Muscle layer of duodenum (tissue), 2 donors: Measurements from ENCODE around the gene KIF1A.
"Not testable (repeated sequence)": the region's sequence is repeated elsewhere in the genome, so short reads cannot be mapped to it uniquely, and the experiment has no call there.

Source experiments
- H3K27ac ChIP-seq: one replicate; pipeline ENCODE4 v1.7.0; 2013; ENCODE audit warnings: mild to moderate bottlenecking, low read length
- H3K27me3 ChIP-seq: one replicate; pipeline ENCODE4 v1.7.0; 2013; ENCODE audit warnings: low read depth, mild to moderate bottlenecking, control low read depth, low read length
- H3K36me3 ChIP-seq, 2 donors: one replicate each; pipeline ENCODE4 v1.7.0; 2013; ENCODE audit warnings: low read length in 2 of 2, control low read depth in 1 of 2, mild to moderate bottlenecking in 1 of 2; ENCODE audit not compliant: insufficient read depth in 2 of 2, control insufficient read depth in 1 of 2
- H3K4me1 ChIP-seq, 2 donors: one replicate each; pipeline ENCODE4 v1.7.0; 2013; ENCODE audit warnings: low read length in 2 of 2, mild to moderate bottlenecking in 2 of 2, control low read depth in 1 of 2, moderate library complexity in 1 of 2; ENCODE audit not compliant: insufficient read depth in 2 of 2, control insufficient read depth in 1 of 2
- H3K4me3 ChIP-seq, 2 donors: one replicate each; pipeline ENCODE4 v1.7.0; 2013; ENCODE audit warnings: low read length in 2 of 2, low read depth in 1 of 2, mild to moderate bottlenecking in 1 of 2
- H3K9me3 ChIP-seq, 2 donors: one replicate each; pipeline ENCODE4 v1.7.0; 2013; ENCODE audit warnings: low read length in 2 of 2, control low read depth in 1 of 2, mild to moderate bottlenecking in 1 of 2; ENCODE audit not compliant: control insufficient read depth in 1 of 2
- donor health status: healthy.

KIF1A gene

DNA sequence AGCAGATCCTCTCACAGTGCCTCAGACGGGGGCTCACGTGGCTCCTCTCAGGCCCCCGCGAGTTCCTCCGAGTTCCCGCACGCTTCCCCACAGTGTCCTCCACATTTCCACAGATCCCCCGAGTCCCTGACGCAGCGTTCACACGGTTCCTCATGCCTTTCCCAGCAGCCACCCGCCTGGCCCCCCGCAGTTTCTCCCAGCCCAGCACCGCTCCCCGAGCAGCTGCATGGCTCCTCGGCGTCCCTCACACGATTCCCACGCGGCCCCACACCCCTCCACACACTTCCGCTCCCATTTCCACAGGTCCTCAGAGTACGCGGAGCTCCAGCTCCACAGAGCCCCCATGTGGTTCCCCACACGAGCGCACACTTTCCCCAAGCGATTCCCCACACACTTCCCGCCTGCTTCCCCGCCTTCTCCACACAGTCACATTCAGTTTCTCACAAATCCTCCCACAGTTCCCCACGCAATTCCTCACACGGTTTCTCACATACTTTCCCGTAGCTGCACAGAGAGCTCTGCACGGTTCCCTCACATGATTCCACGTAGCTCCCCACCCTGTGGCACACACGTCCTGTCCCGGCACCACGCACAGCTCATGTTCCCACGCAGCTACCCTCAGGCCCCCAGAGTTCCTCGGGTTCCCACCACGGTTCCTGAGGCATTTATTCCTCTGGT lies 39.9 kb downstream of the KIF1A start:
- Histone ChIP-seq H3K36me3 (no peaks in the 10 kb centered on the region), H3K4me3 (no peak overlapping the region), H3K9me3 (peaks cover 0 to 3% of the 10 kb centered on the region in 2 donors), H3K27ac (no peak overlapping the region), H3K4me1 (no peaks in the 10 kb centered on the region), H3K27me3 (no peaks in the 10 kb centered on the region)

- H3K4me3 ChIP-seq, H3K27me3 ChIP-seq, H3K4me1 ChIP-seq, H3K9me3 ChIP-seq, H3K27ac ChIP-seq, H3K36me3 ChIP-seq: not testable (repeated sequence)
Observed at GRCh38 chr2:240779250-240779832, 40.7 kb downstream of the KIF1A start.

- H3K4me1 ChIP-seq: no peaks in the 10 kb centered on the region
Observed at GRCh38 chr2:240778426-240778825, 41.6 kb downstream of the KIF1A start.

DNA sequence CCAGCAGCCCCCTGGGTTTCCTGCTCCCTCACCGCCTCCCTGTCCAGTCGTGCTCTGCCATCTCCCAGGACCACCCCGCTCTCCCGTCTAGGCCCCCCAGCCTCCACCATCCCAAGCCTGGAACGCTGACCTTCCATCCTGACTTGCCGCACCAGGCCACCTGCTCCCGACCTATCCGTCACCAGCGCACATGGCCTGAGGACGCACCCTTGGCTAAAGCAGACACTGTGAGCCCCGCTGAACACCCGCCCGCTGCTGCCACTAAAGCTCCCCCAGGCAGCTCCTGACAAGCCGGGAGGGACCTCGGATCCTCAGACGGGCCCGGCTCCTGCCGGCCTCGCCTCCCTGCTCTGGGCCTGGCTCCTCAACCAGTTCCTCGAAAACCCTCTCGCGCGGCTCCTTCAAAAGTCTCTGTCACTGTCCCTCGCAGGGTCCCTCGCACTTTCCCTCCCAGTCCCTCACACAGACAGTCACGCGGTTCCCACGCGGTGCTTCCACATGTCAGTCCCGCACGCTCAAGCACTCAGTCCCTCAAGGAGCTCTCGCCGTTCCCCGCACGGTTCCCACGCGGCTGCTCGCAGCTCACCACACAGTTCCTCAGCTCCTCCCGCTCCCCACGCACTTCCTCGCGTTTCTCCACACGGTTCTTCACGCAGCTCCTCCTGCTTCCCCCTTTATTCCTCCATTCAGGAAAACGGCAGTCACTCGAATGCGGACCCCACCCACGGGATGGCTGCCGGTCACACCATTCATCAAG lies 42.4 kb downstream of the KIF1A start:
- Histone ChIP-seq H3K27ac (no peak overlapping the region), H3K4me1 (no peaks in the 10 kb centered on the region), H3K9me3 (peaks cover 0 to 3% of the 10 kb centered on the region in 2 donors), H3K27me3 (no peaks in the 10 kb centered on the region), H3K4me3 (no peak overlapping the region), H3K36me3 (no peaks in the 10 kb centered on the region)

More at GRCh38 chr2:240778426-240778825, 41.6 kb downstream of the KIF1A start:
- H3K36me3 ChIP-seq: no peaks in the 10 kb centered on the region
- H3K27me3 ChIP-seq: no peaks in the 10 kb centered on the region
- no peak overlapping the region for H3K27ac ChIP-seq
- peaks cover 0 to 3% of the 10 kb centered on the region in 2 donors for H3K9me3 ChIP-seq
- no peak overlapping the region for H3K4me3 ChIP-seq

DNA sequence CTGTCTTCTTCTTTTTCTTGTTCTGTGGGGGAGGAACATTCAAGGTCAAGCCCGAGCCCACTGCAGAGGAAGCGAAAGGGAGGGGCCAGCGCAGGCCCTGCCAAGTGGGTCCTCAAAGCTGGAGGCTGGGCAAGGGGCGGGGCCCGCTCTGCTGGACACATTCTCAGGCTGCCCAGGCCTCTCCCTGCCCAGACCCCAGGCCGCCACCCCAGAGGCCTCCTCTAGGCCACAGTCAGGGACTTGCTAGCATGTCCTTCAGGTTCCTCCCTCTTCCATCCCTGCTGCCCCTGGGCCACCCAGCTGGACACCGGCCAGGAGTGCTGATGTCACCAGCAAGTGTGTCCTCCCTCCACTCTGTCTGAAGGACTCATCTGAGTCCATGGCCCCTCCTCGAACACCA lies 44.1 kb downstream of the KIF1A start:
- Histone ChIP-seq H3K27ac (no peak overlapping the region), H3K36me3 (no peaks in the 10 kb centered on the region), H3K4me3 (no peak overlapping the region), H3K9me3 (peaks cover 0 to 3% of the 10 kb centered on the region in 2 donors), H3K4me1 (no peaks in the 10 kb centered on the region), H3K27me3 (no peaks in the 10 kb centered on the region)

DNA sequence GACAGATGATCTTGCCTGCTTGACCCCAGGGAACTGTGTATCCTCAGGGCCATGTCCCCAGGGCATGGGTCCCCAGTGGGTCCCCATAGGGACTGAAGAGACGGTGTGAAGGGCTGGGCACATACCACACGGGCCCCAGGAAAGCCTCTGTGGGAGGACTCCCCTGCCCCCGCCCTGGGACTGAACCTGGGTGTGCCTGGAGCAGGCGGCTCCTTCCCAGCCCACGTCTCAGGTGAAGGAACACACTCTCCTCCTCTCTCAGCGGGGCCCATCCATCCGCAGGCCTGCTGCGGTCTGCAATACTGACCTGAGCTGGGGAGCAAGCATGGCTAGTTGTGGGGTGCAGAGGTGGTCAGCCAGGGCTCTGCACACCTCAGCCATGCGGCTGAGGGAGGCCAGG lies 45.2 kb downstream of the KIF1A start:
- no peaks in the 10 kb centered on the region for H3K36me3 ChIP-seq
- no peaks in the 10 kb centered on the region for H3K27me3 ChIP-seq
- peaks cover 0 to 3% of the 10 kb centered on the region in 2 donors for H3K9me3 ChIP-seq
- no peak overlapping the region for H3K27ac ChIP-seq
- H3K4me1 ChIP-seq: no peaks in the 10 kb centered on the region
- no peak overlapping the region for H3K4me3 ChIP-seq

DNA sequence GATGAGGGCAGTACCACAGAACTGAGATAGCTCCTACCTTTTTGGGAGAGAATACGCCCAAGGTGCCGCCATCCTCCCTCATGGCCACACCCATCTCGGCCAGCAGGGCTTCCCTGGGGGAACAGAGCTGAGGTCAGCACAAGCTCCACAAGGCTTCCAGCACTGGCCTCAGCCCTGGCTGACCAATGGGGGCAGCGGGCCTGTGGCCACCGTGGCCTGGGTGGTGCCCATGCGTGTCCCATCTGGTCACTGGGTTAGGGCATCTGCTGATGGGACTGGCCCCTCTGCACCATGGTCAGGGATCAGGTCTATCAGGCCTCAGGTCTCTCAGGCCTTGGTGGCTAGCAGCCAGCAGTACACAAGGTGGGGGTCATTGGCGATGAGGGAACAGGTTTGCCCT lies 50.9 kb downstream of the KIF1A start:
- no peaks in the 10 kb centered on the region for H3K9me3 ChIP-seq
- H3K27me3 ChIP-seq: no peaks in the 10 kb centered on the region
- H3K4me3 ChIP-seq: no peak overlapping the region
- H3K4me1 ChIP-seq: no peaks in the 10 kb centered on the region
- H3K27ac ChIP-seq: no peak overlapping the region
- no peaks in the 10 kb centered on the region for H3K36me3 ChIP-seq

DNA sequence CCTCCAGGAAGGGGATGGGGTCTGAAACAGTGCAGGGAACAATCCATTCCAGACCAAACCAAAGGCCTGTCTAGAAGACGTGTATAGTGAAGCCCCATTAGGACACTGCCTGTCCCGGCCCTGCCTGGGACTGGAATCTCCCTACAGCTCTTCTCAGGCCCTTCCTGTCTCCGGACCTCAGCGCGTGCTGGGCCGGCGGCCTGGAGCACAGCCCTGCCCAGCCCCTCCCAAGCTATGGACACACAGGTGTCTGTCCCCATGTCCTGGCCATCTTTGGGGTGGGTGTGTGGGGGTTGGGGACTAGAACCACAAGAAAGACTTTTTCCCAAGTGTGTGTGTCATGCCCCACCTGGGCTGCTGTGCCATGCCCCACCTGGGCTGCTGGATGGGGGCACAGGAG lies 51.8 kb downstream of the KIF1A start:
- no peak overlapping the region for H3K4me3 ChIP-seq
- H3K36me3 ChIP-seq: no peaks in the 10 kb centered on the region
- no peak overlapping the region for H3K27ac ChIP-seq
- H3K4me1 ChIP-seq: no peaks in the 10 kb centered on the region
- H3K9me3 ChIP-seq: no peaks in the 10 kb centered on the region
- H3K27me3 ChIP-seq: no peaks in the 10 kb centered on the region

DNA sequence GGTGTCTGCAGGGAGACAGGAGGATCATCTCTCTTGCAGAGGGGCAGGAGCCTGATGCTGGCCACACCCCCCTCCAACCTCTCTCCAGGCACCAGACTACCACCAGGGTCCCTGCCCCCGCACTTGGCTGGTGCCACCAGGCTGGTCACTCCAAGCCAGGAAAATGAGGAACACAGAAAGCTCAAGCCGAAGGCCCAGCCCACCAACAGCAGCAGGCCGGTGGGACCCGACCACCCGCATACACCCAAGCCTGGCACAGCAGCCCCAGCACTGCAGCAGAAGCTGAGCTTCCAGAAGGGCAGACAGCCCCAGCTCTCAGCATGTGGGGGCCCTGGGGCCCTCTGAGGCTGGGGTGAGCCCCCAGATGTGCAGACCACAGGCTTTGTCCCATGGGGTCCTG lies 52.7 kb downstream of the KIF1A start:
- Histone ChIP-seq H3K4me3 (no peak overlapping the region), H3K27ac (no peak overlapping the region)

GRCh38 chr2:240766072-240766471 lies 53.9 kb downstream of the KIF1A start:
- Histone ChIP-seq H3K9me3 (no peaks in the 10 kb centered on the region), H3K27ac (no peak overlapping the region), H3K4me3 (no peak overlapping the region), H3K4me1 (no peaks in the 10 kb centered on the region), H3K36me3 (no peaks in the 10 kb centered on the region), H3K27me3 (no peaks in the 10 kb centered on the region)

More for the DNA sequence above, 52.7 kb downstream of the KIF1A start:
- Histone ChIP-seq H3K9me3 (no peaks in the 10 kb centered on the region), H3K36me3 (no peaks in the 10 kb centered on the region), H3K27me3 (no peaks in the 10 kb centered on the region), H3K4me1 (no peaks in the 10 kb centered on the region)

- Histone ChIP-seq H3K4me1 (no peaks in the 10 kb centered on the region), H3K9me3 (no peaks in the 10 kb centered on the region), H3K36me3 (no peaks in the 10 kb centered on the region), H3K27ac (no peak overlapping the region), H3K27me3 (no peaks in the 10 kb centered on the region), H3K4me3 (no peak overlapping the region)
Observed at GRCh38 chr2:240765007-240765406, 55.0 kb downstream of the KIF1A start.
